Mucosa of descending colon (tissue), 3 donors: ENCODE results near the gene CCT4. TPM values are rescaled to one million over a fixed set of nuclear protein-coding genes. Genes with fewer than 3 reads are reported as not detected.

Experiments
- ATAC-seq: fragments of 200-7000 bp; cut with Tn5 transposase; one replicate; pipeline ENCODE4 v1.9.1; 2020; ENCODE audit warnings: mild to moderate bottlenecking, moderate library complexity
- DNase-seq, 3 donors: peaks; one replicate each; pipeline ENCODE4 v3.0.0-alpha.2; 2020
- H3K36me3 ChIP-seq: fragments of 200-600 bp; one replicate; pipeline ENCODE4 v1.8.0; 2021; ENCODE audit warnings: low read depth, mild to moderate bottlenecking
- H3K4me1 ChIP-seq: fragments of 200-600 bp; one replicate; pipeline ENCODE4 v1.8.0; 2021; ENCODE audit warnings: low read depth, mild to moderate bottlenecking
- H3K4me3 ChIP-seq: fragments of 200-600 bp; one replicate; pipeline ENCODE4 v1.8.0; 2021; ENCODE audit warnings: mild to moderate bottlenecking
- H3K9me3 ChIP-seq: fragments of 200-600 bp; one replicate; pipeline ENCODE4 v1.8.0; 2021; ENCODE audit warnings: mild to moderate bottlenecking
- intact Hi-C, 2 donors: fragments of 100-400 bp; cut with DNase I in 1 of 2; cut with micrococcal nuclease in 1 of 2; formaldehyde crosslinking; loops; one replicate each; pipeline versions ENCODE4 v1.11.0 to v1.11.1; 2022; cut with DNase I, micrococcal nuclease
- total RNA-seq, 3 donors: library from RNA; stranded (reverse); fragmentation: NEBNext Ultra II Directional in 2 of 3; extraction: Animal tissue kit (Norgen Biotek cat#: 25700) in 2 of 3; gene quantifications; one replicate each; pipeline versions ENCODE4 v1.2.1 to v1.2.4, GENCODE V29; 2021 to 2023
- TF ChIP-seq, protein P1 (sequence below): fragments of 200-600 bp; IDR thresholded peaks from one replicate; pipeline ENCODE4 v1.8.0; 2022; ENCODE audit warnings: antibody characterized with exemption, mild to moderate bottlenecking
- donor health status: DM: no; HTN: no; CAD: no; lungs with moderate emphysema.
- donor health status: DM: no; HTN: no; CAD: no.
- donor health status: DM: no; HTN: yes; CAD: no.

Gene CCT4
- total RNA-seq, 3 donors from 2014 or later: 65.7 to 104 (median 80.4) TPM

DNA sequence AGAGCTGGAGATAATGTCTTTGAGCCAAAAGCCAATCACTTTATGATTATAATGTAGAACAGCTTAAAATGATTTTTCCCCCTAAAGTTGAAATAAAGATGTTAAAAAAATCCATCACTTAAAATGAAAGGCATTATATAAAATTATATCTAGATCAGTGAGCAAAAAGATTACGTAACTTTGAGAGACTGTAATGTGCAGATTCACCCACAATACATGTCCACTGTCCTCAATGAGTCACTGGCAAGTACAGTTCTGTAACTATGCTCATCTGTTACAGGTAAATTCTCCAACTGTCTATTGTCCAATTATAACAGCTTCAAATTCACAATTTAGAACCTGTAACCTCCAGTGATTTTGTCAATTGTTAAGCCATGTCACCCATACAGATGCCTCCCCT, 53.6 kb downstream of the CCT4 start:
- ATAC-seq (no peak), DNase-seq (no peak)
- H3K36me3 ChIP-seq: no peaks in the 10 kb centered on the region
- H3K4me3 ChIP-seq: no peak overlapping the region
- intact Hi-C loops: no loop called here
- H3K4me1 ChIP-seq: no peaks in the 10 kb centered on the region
- H3K9me3 ChIP-seq: no peaks in the 10 kb centered on the region
- TF ChIP-seq, protein P1, sequence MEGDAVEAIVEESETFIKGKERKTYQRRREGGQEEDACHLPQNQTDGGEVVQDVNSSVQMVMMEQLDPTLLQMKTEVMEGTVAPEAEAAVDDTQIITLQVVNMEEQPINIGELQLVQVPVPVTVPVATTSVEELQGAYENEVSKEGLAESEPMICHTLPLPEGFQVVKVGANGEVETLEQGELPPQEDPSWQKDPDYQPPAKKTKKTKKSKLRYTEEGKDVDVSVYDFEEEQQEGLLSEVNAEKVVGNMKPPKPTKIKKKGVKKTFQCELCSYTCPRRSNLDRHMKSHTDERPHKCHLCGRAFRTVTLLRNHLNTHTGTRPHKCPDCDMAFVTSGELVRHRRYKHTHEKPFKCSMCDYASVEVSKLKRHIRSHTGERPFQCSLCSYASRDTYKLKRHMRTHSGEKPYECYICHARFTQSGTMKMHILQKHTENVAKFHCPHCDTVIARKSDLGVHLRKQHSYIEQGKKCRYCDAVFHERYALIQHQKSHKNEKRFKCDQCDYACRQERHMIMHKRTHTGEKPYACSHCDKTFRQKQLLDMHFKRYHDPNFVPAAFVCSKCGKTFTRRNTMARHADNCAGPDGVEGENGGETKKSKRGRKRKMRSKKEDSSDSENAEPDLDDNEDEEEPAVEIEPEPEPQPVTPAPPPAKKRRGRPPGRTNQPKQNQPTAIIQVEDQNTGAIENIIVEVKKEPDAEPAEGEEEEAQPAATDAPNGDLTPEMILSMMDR: no peak

DNA sequence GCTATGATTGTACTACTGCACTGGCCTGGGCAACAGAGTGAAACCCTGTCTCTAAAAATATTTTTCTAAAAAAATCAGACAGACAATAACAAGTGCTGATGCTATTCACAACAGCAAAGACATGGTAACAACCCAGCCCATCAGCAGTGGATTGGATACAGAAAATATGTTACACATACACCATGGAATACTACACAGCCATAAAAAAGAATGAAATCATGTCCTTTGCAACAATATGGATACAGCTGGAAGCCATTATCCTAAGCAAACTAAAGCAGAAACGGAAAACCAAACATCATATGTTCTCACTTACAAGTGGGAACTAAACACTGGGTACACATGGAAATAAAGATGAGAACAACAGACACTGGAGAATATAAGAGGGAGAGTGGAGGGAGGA, 54.5 kb downstream of the CCT4 start:
- Histone ChIP-seq H3K4me1 (no peaks in the 10 kb centered on the region), H3K9me3 (no peaks in the 10 kb centered on the region), H3K4me3 (no peak overlapping the region), H3K36me3 (no peaks in the 10 kb centered on the region)
- intact Hi-C loops: no loop called here
- ATAC-seq: no peak
- TF ChIP-seq, protein P1: no peak
- DNase-seq: no peak

GRCh38 chr2:61832183-61832841, 56.1 kb downstream of the CCT4 start:
- Histone ChIP-seq H3K4me3 (no peak overlapping the region), H3K4me1 (no peaks in the 10 kb centered on the region), H3K36me3 (no peaks in the 10 kb centered on the region), H3K9me3 (no peaks in the 10 kb centered on the region)
- ATAC-seq (no peak), DNase-seq (no peak)
- TF ChIP-seq, protein P1: no peak
- intact Hi-C loops: no loop called here

DNA sequence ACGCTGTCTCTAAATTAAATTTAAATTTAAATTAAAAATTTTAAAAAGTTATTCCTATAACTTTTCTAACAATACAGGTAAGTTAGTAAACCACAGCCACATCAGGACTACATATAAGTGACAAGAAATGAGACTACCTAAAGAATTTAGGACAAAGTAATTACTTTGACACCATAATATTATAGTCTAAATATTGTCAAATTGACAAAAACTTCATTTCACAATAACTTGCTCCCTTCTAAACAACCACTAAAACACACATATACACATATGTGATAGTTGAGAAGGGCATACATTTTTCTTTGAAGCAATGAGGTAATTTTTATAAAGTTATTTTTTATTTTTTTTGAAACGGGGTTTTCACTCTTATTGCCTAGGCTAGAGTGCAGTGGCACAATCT, 66.2 kb downstream of the CCT4 start:
- Histone ChIP-seq H3K4me1 (no peaks in the 10 kb centered on the region), H3K36me3 (no peaks in the 10 kb centered on the region), H3K9me3 (no peaks in the 10 kb centered on the region), H3K4me3 (no peak overlapping the region)
- ATAC-seq: no peak
- TF ChIP-seq, protein P1: no peak
- intact Hi-C loops: no loop called here
- DNase-seq: no peak

Other genes starting within 250 kb of the CCT4 start
- gene FAM161A, start 34.6 kb downstream of the CCT4 start, total RNA-seq: 1 to 10 TPM in 2 of 3 donors, under 1 TPM in 1; 0.78 to 4.4 (median 1.2) TPM
- gene COMMD1, start 17.0 kb upstream of the CCT4 start, total RNA-seq: 10 to 100 TPM; 21.5 to 33.5 (median 24.8) TPM